Esophagus squamous epithelium (tissue), 5 donors: ENCODE data around the gene ZNF24. TPM values are rescaled to one million over a fixed set of nuclear protein-coding genes. Genes with fewer than 3 reads are reported as not detected.

ENCODE experiments used
- DNase-seq: peaks from one replicate; lab custom pipeline; 2025; lab: John Stamatoyannopoulos, UW
- H3K27ac ChIP-seq, 4 donors: fragments of 200-600 bp; sonication (generic); one replicate each; pipeline ENCODE4 v1.5.1; 2016 to 2019; ENCODE audit warnings: mild to moderate bottlenecking in 1 of 4
- H3K27me3 ChIP-seq, 4 donors: fragments of 200-600 bp; sonication (generic); 1 replicate in 3 of 4; 2 replicates in 1 of 4; pipeline versions ENCODE4 v1.5.1 to v1.6.0; 2017 to 2021; ENCODE audit warnings: antibody characterized with exemption in 1 of 4
- H3K36me3 ChIP-seq, 3 donors: fragments of 200-600 bp; sonication (generic); one replicate each; pipeline ENCODE4 v1.5.1; 2016 to 2019
- H3K4me1 ChIP-seq, 3 donors: fragments of 200-600 bp; sonication (generic); one replicate each; pipeline ENCODE4 v1.5.1; 2017 to 2019
- H3K4me3 ChIP-seq, 4 donors: fragments of 200-600 bp; sonication (generic); 1 replicate in 3 of 4; 2 replicates in 1 of 4; pipeline ENCODE4 v1.5.1; 2016 to 2019; ENCODE audit warnings: mild to moderate bottlenecking in 2 of 4, moderate library complexity in 1 of 4
- H3K9me3 ChIP-seq, 3 donors: fragments of 200-600 bp; sonication (generic); one replicate each; pipeline ENCODE4 v1.5.1; 2016 to 2019
- CTCF ChIP-seq, 6 experiments: fragments of 450-650 bp in 4 of 6; fragments of 200-600 bp in 2 of 6; sonication (generic) in 2 of 6; IDR thresholded peaks; one replicate each; pipeline ENCODE4 v1.5.1; 2016 to 2019; ENCODE audit warnings: antibody characterized with exemption in 6 of 6, mild to moderate bottlenecking in 4 of 6, moderate library complexity in 4 of 6
- POLR2A ChIP-seq, 4 donors: fragments of 450-650 bp; IDR thresholded peaks; one replicate each; pipeline ENCODE4 v1.6.1; 2017; ENCODE audit warnings: antibody characterized with exemption in 4 of 4, mild to moderate bottlenecking in 4 of 4, moderate library complexity in 3 of 4
- WGBS, 2 donors: methylation state at CpG; one replicate each; pipeline ENCODE4 v1.1.5; 2018; 5-methylcytosine and 5-hydroxymethylcytosine counted together
- intact Hi-C: fragments of 100-400 bp; cut with DNase I; formaldehyde crosslinking; loops from one replicate; pipeline ENCODE4 v1.15.0; 2022
- total RNA-seq, 4 donors: library from RNA; depleted of rRNA; stranded (reverse); fragments of >200 nt; gene quantifications; one replicate each; pipeline ENCODE4 v1.1.0, GENCODE V29; 2016
- donor health status: DM: yes; HTN: yes; CAD: no.

ZNF24 gene
- total RNA-seq, 4 donors from 2014 or later = 20.8 to 30.3 (median 23.4) TPM

DNA sequence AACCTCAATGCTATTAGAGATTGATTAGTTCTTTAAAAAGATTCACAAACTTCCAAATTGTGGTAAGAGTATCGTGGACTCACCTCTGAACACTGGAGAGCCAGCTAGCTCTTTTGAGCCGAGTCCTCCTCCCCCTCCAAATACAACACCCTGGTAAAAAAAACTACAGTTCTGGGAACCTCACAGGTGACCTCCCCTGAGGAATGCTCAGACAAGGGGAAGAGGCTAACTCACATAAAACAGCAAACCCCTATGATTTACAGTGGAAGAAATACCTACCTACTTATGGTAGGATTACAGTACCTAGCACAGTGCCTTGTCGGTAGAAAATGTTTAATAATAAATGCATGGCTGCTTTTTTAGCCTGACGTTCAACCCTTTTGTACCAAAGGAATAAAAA lies 8.4 kb downstream of the ZNF24 start:
- TF ChIP-seq CTCF (IDR thresholded peaks at IDR 0.05) = no peak
- TF ChIP-seq POLR2A (IDR thresholded peaks at IDR 0.05) = no peak
- H3K4me1 ChIP-seq = peaks cover 0 to 18% (median 0%) of the 10 kb centered on the region in 3 donors
- H3K4me3 ChIP-seq = no peak overlapping the region
- intact Hi-C loops = no loop called here
- no peak overlapping the region for H3K27ac ChIP-seq
- no peaks in the 10 kb centered on the region for H3K9me3 ChIP-seq
- DNase-seq = no peak
- WGBS, 2 donors = 87 to 93% methylated on average over 4 of the region's 4 CpGs
- no peaks in the 10 kb centered on the region for H3K27me3 ChIP-seq
- peaks cover 9 to 94% (median 28%) of the 10 kb centered on the region in 3 donors for H3K36me3 ChIP-seq

DNA sequence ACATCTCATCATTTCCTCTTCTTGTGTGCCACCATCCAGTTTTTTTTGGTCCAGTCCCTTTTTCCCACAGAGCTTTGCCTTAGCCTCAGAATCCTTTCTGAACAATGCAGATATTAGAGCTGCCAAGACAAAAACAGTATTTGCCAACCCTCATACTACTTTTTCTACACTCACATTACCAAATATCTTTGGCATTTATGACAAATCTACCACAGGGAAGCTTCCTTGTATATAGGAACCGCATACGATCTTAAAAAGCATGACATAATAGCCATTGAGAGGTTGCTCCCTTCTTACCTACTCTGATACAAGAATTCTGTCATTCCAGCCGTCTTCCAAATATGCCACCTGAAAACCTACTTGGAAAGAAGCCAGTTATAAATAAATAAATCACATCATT lies 9.4 kb downstream of the ZNF24 start:
- no peaks in the 10 kb centered on the region for H3K9me3 ChIP-seq
- H3K27me3 ChIP-seq = no peaks in the 10 kb centered on the region
- intact Hi-C loops = no loop called here
- H3K36me3 ChIP-seq = peaks cover 9 to 84% (median 24%) of the 10 kb centered on the region in 3 donors
- no peak for DNase-seq
- H3K4me3 ChIP-seq = no peak overlapping the region
- 73 to 75% methylated on average over 3 of the region's 3 CpGs for WGBS, 2 donors
- TF ChIP-seq POLR2A (IDR thresholded peaks at IDR 0.05) = no peak
- no peak for TF ChIP-seq CTCF (IDR thresholded peaks at IDR 0.05)
- no peak overlapping the region for H3K27ac ChIP-seq
- H3K4me1 ChIP-seq = peaks cover 0 to 7% (median 0%) of the 10 kb centered on the region in 3 donors

GRCh38 chr18:35334212-35334611 lies 10.0 kb downstream of the ZNF24 start:
- no peak overlapping the region for H3K4me3 ChIP-seq
- H3K4me1 ChIP-seq = peaks cover 0 to 3% (median 0%) of the 10 kb centered on the region in 3 donors
- no peaks in the 10 kb centered on the region for H3K27me3 ChIP-seq
- DNase-seq = no peak
- no peak for TF ChIP-seq POLR2A (IDR thresholded peaks at IDR 0.05)
- TF ChIP-seq CTCF (IDR thresholded peaks at IDR 0.05) = no peak
- no peaks in the 10 kb centered on the region for H3K9me3 ChIP-seq
- intact Hi-C loops = no loop called here
- H3K36me3 ChIP-seq = peaks cover 9 to 78% (median 24%) of the 10 kb centered on the region in 3 donors
- WGBS, 2 donors = 89 to 92% methylated on average over 1 of the region's 1 CpG
- H3K27ac ChIP-seq = no peak overlapping the region

GRCh38 chr18:35331367-35332087 lies 12.7 kb downstream of the ZNF24 start:
- Histone ChIP-seq H3K4me3 (no peak overlapping the region), H3K9me3 (no peaks in the 10 kb centered on the region), H3K27me3 (no peaks in the 10 kb centered on the region), H3K27ac (no peak overlapping the region), H3K4me1 (peaks cover 0 to 3% (median 0%) of the 10 kb centered on the region in 3 donors), H3K36me3 (peaks cover 6 to 52% (median 9%) of the 10 kb centered on the region in 3 donors)
- 71 to 83% methylated on average over 4 of the region's 4 CpGs for WGBS, 2 donors
- intact Hi-C loops = no loop called here
- DNase-seq = no peak
- TF ChIP-seq POLR2A (IDR thresholded peaks at IDR 0.05) (no peak), CTCF (IDR thresholded peaks at IDR 0.05) (no peak)

GRCh38 chr18:35328868-35329267 lies 15.4 kb downstream of the ZNF24 start:
- Histone ChIP-seq H3K4me1 (no peaks in the 10 kb centered on the region), H3K27me3 (no peaks in the 10 kb centered on the region), H3K36me3 (peaks cover 0 to 25% (median 5%) of the 10 kb centered on the region in 3 donors), H3K9me3 (no peaks in the 10 kb centered on the region), H3K27ac (no peak overlapping the region), H3K4me3 (no peak overlapping the region)
- no peak for DNase-seq
- TF ChIP-seq POLR2A (IDR thresholded peaks at IDR 0.05) (no peak), CTCF (IDR thresholded peaks at IDR 0.05) (no peak)
- intact Hi-C loops = no loop called here
